GM18499 (cell line): ENCODE data around the gene PLCH2.
"Not testable (repeated sequence)": the region's sequence is repeated elsewhere in the genome, so short reads cannot be mapped to it uniquely, and the experiment has no call there.

Source experiments
- ATAC-seq: cut with Tn5 transposase; IDR thresholded peaks from one replicate; pipeline ENCODE4 v1.9.1; 2021; ENCODE audit warnings: moderate number of reproducible peaks; ENCODE audit not compliant: insufficient read depth, unreplicated experiment

PLCH2 gene

DNA sequence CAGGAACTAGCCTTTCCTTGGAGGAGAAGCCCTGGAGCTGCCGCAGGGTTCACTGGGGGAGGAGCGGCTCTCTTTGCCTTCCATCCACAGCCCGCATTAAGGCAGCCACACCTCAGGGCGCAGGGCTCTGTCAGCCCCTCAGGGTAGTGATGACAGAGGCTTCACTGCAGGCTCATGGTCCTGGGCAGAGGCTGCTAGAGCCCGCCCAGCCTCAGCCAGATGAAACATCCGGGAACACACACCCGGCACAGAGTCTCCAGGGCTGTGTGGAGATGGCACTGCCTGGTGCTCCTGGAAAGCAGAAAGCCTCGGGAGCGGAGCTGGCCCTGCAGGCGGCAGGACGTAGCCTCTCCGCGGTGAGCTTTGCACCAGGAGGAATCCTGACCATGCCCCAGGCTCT is 34.3 kb upstream of the PLCH2 start:
- ATAC-seq, result no peak

DNA sequence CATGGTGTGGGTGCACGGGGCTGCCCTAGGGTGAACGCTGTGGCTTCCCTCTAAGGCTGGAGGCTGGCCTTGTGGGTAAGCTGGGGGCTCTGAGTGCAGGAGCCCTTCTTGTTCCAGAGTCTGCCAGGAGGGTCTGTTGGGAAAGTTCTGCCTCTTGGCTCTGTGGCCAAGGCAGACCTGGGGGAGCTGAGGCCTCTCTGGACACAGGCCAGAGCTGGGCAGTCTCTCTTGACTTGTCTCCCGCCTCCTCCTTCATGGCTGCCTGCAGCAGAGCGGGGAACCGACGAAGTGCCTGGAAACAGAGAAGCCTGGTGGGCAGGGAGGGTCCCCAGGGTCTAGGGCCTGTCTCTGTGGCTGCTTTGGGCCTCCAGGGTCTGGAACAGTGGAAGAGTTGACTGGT is 33.4 kb upstream of the PLCH2 start:
- no peak for ATAC-seq

DNA sequence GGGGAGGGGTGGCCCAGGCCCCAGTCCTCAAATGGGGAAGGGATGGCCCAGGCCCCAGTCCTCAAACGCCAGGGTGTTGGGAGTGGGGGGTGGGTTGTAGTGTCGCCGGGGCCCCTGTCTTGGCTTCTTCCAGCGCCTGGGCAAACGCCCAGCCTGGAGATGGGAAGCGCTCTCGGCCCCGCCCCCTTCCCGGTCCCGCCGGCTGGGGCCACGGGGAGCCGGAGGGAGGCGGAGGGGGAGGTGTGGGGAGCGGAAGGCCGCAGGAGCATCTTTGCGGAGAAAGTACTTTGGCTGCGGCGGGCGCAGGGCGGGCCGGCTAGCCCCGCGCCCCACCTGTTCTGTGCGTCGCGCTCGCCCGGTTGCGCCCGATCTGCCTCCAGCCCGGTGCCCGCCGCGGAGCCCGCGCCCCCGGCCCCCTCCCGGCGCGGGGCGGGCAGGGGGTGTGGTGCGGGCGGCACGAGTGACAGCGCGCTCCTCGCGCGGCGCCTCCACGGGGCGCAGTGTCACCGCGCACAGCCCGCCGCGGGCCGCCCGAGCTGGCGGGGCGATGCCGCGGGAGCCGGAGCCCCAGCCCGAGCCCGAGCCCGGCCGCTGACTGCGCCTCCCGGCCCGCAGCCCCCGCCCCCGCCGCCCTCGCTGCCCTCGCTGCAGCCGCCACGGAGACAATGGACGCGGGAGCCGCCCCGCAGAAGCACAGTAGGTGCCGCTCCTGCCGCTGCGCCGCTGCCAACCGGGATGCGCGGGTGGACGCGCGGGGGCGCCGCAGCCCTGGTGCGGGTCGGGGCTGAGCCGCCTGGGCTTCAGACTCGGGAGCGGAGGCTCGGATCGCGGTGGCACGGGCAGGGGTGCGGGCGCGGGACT is 32.6 kb upstream of the PLCH2 start:
- no peak for ATAC-seq

DNA sequence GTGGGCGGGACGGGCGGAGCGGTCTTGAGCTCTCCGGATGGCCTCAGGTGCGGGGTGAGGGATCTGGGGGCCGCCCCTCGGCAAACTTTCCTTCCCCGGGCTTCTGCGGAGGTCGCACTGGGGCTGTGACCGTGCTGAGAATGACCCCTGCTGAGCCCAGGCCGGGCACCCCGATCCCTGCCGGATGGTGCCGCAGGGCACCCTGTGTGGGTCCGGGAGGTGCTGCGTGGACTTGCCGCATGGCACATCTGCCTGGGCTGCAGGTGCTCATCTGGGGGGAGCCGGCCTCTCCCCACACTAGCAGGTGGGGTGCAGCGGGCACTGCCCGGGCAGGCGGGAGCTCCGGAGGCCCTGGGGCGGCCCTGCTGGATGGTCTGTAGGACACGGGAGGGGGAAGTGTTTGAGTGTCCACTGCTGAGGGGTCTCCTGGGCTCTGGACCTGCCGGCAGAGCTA is 31.9 kb upstream of the PLCH2 start:
- no peak for ATAC-seq

DNA sequence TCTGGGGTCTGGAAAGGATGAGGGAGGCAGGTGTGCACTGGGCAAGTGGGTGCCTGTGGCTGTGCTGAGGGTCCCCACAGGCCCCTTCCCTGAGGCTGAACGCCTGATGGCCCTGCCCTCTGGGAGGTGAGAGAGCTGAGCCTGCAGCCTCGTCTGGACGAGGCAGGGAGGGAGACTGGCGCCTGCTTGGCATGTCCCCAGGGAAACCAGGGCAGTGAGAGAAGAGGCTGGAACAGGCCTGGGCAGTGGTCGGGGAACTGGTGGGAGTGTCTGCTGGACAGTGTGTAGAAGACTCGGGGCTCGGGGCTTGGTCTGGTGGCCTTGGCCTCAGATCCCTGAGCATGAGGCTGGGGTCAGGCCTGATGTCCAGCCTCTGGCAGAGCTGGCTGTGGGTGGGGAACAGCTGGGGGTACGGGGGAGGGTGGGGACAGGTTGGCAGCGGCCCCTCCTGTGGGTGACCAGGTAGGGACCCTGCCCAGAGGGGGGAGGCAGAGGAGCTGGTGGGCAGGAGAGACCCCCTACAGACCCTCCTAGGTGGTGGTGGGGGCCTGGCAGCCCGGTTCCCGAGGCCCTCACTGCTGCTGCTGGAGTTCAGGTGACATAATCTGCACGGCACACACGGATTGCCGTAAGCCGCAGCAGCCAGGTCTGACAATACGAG is 30.8 kb upstream of the PLCH2 start:
- no peak for ATAC-seq

DNA sequence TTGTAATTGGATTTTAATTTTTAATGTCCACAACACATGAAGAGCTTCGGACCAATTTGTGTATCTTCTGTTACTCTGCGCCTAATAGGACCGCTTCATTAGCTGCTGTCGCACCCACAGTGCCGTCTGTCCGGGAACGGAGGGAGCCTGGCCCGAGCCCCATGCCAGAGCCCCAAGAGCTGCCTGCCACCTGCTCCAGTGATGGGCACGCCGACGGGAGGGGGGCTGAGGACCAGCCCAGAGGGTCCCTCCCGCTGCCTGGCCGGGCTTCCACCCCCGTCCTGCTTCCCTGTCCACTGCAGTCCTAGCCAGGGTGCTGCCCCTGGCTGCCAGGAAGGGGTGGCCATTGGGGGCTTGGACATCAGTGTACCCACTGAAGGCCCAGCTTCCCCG is 30.3 kb upstream of the PLCH2 start:
- no peak for ATAC-seq

DNA sequence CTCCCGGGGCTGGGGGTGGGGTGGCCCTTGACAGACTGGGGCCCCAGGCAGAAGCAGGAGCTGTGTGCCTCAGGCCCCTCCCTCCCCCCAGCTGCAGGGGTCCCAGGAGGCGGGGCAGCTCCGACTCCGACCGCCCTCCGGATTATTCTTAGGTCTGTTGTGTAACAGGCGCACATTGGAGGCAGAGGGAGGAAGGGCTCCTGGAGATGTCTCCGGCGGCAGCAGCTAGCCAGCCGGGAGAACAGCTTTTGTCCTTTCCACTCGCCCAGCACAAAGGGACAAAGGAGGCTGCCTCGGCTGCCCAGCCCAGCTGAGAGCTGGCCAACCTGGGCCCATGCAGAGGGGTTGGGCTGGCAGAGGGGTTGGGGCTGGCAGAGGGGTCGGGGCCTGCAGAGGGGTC is 29.7 kb upstream of the PLCH2 start:
- no peak for ATAC-seq

DNA sequence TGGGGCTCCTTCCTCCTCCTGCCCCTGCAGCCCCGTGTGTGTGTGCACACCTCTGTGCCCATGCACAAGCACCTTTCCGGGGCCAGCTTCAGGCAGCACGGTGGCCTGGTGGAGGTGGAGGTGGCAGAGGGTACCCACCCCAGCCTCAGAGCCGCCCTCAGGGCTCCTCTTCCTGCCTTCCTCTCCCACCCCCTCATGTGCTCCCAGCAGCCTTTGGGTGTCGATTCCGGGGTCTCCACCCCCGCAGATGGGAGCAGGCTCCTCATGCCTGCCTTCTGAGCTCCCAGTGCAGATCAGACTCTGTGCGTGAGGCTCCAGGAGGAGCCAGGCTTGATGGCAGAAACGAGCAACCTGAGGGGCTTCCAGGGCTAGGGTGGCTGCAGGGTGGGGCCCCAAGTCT is 29.2 kb upstream of the PLCH2 start:
- no peak for ATAC-seq

DNA sequence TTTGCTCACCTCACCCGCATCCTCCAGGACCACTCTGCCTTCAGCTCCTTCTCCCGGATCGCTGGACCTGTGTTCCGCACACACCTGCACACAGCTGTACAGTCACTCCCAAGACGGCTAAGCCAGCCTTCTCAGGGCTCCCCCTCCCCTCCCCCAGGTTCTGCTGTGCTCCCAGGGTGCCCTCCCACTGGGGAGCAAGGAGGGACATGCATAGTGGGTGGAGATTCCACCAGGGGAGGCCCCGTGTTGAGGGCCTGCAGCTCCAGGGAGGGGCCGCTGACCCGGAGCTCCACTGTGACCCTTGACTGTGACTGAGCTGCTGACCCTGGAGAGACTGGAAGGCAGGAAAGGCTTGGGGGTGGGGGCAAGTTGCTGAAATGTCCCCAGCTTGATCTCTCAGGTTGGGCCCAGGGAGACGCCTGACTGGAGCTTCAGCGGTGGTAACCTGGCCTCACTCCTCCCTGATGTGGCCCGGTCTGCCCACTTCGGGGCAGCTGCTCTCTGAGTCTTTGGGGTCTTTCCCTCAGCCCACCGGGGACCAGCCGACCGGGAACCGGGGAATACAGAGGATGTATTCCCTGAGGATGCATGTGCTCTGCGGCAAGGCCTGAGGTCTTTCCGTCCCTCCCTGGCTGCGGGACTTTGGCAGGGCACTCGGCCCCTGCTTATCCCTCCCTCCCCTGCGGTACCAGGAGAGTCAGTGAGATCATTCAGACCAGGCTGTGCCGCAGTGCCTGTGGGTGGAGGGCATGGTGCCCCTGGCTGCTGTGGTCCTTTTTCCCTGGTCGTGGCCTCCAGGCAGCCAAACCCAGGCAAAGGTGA is 28.6 kb upstream of the PLCH2 start:
- ATAC-seq, result no peak

DNA sequence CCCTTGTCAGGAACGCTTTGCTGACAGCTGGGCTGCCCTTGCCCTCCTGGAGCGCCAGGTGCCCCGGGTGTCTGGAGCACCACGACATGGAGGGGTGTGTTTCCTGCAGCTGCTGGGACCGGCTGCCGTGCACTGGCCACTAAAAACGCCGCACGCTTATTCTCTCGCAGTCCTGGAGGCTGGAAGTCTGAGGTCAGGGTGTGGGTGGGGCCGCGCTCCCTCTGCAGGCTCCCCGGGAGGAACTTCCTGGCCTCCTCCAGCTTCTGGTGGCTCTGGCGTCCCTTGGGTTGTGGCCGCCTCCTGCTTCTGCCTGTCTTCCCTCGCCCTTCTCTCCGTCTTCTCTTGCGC is 28.0 kb upstream of the PLCH2 start:
- no peak for ATAC-seq

DNA sequence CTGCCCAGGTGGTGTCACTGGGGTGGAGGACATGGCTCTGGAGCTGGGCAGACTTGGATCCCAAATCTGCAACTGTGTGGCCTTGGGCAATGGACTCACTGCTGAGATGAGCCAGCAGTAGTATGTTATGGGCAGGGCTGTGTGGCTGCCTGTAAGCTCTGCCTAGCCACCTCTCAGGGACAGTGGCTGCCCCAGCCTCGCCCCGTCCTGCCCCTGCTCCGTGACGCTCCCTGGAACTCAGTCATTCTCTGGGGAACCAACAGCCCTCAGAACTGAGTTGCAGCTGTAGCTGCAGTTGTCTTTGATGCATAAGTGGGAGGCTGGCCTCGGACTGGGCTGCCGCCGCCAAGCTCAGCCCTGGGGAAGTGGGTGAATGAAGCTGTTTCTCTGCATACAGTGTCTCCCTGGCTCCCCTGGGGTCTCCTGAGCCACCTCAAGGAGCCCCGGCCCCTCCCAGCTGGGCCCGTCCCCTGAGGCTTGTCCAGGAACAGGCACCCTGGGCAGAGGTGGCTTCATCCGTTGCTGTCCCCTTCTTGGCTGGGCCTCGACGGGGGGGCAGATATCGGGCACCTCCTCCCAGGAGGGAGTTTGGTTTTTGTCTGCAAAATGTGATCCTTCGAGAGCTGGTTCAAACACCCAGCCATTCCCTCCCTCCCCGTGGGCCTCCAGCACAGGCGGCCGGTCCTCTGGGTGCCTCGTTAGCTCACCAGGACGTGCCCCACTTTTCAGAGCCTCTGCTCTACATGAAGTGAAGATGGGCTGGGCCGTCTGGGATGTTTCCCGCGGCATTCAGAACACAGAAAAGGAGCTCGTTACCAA is 26.2 kb upstream of the PLCH2 start:
- ATAC-seq, result no peak

DNA sequence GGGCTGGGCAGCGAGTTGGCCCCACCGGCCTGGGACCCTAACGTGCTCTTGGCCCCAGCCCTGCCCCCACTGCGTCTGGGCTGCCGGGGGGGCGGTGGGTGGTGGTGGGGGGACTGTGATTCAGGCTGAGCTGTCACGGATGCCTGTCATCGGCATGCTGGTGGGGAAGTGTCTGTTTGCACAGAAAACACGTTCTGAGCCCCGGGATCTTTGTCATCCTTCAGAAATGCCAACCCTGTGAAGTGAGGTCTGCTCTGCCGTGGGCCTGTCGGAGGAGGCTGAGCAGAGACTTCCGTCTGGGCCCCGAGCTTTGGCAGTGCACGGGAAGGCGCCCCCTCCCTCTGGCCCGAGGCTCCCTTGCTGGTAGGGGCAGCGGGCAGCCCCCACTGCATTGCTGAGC is 24.3 kb upstream of the PLCH2 start:
- ATAC-seq, result no peak

DNA sequence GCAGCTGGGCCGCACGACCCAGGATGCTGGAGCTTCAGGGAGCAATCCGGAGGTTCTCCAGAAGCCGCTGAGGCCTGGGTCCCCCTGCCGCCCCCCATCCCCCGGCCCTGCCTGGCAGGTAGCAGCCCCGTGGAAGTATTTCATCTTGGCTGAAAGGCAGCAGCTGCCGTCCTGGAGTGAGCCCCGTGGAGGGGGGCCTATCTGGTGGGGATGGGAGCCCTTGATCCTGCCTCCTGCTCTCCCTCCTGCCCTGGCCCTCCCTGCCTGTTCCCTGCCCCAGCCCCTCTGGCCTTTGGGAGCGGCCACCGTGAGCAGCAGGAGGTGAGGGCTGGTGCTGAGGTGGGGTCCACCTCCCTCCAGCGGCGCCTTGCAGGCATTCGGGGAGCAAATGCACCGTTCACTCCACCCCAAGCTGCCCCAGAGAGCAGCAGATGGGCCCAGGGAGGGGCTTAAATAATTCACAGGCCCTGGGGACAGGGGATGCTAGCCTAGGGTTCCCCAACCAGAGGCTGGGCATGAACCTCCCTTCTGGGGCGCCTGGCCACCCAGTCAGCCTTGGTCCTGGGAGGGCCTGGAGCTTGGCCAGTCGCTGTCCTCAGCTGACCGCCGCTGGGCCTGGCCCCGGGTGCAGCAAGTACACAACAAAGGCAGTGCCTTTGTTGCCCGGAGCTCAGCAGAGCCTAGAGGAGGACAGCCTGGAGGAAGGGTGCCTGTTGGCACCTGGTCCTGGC is 23.7 kb upstream of the PLCH2 start:
- no peak for ATAC-seq

DNA sequence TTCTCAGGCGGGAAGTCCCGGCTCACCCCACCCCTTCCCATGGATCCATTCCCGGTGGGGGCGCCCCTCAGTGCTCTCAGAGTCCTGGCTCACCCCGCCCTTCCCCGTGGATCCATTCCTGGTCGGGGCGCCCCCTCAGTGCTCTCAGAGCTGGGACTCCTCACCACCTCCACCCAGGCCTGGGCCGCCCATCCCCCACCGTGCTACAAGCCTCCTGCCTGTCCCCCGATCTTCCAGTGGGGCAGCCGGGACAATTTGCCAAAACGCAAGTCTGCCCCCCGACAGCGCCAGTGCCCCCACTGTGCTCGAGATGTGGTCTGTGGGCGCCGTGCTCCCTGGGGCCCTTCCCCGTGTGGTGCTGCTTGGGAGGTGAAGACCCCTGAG is 23.2 kb upstream of the PLCH2 start:
- ATAC-seq, result no peak

DNA sequence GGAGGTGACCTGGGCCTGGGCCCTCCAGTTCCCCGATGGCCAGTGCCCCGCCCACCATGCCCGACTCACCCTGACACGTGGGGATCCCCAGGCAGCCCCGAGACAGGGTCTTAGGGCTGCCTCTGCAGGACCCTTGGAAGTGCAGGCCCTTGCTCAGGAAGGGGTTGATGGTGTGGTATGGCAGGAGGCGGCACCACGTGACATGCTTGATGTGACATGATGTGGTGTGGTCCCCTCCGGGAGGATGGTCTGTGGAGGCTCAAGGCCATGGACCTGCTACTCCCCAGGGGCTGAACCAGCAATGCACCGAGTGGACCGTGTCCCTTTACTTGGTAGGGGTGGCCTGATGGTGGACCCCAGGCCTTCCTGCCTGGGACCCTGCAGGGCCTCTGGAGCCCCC is 21.9 kb upstream of the PLCH2 start:
- no peak for ATAC-seq

DNA sequence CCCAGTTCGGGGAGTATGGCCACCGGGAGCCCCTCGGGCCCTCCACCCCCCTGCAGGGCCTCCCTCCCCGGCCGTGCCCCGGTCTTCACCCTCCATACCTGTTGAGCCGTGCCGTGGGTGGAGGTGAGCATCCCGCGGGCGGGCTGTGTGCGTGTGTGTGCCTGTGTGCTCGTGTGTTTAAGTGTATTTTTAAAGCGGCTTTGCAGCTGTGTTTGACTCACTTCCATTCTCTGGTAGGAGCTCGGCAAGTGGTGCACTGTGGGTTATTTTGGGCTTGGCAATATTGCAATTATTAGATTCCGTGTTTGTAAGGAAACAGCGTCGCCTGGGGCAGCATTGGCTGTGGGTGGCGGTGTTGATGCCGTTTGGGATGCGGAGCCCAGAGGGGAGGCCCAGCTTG is 20.3 kb upstream of the PLCH2 start:
- ATAC-seq, result no peak

DNA sequence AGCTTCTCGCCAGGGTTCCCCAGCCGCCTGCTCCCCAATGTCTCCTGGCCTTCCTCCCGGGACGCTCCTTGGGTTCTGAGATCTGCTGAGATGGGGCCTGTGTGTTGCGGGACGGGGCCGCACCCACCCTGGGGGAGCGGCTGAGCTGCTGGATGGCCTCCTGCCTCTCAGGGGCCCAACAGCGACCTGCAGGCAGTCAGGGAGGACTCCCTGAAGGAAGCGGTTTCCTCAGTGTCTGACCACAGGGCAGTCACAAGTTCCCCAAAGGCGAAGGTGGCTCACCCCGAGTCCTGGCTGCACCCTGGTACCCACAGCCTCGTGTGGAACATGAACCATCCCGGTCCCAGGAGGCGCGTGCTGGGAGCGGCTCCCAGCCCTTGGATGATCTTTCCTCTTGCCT is 18.6 kb upstream of the PLCH2 start:
- ATAC-seq, result no peak

DNA sequence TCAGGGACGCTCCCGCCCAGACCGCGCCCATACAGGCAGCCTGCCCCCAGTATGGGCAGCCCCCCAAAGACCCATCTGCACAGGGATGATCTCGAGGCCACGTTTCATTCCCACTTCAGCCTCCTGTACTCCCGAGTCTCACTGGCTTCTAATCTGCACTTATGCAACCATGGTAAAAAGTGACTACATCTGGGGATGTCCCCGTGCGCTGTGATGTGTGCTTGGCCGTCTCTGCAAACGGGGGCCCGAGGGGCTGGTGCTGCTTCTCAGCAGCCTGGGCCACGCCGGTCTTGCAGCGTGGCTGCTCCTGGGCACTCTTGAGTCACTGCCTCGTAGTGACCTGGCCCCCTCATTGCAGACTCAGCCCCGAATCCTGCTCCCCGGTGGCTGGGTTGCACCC is 17.4 kb upstream of the PLCH2 start:
- ATAC-seq, result no peak

DNA sequence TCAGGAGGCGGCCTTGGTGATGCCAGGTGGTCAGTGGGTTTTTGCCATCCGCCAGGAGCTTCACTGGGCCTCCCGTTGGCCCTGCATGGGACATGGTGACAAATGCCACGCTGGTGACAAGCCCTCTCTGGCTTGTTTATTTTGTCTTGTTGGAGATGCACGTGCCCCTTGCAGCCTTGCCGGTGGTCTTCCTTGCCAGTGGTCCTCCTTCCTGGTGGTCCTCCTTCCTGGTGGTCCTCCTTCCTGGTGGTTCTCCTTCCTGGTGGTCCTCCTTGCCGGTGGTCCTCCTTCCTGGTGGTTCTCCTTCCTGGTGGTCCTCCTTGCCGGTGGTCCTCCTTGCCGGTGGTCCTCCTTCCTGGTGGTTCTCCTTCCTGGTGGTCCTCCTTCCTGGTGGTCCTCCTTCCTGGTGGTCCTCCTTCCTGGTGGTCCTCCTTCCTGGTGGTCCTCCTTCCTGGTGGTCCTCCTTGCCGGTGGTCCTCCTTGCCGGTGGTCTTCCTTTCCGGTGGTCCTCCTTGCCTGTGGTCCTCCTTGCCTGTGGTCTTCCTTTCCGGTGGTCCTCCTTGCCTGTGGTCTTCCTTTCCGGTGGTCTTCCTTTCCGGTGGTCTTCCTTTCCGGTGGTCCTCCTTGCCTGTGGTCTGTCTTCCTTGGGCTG is 16.9 kb upstream of the PLCH2 start:
- not testable (repeated sequence) for ATAC-seq
